ENCODE results near the gene RBM26.

- TF ChIP-seq CTCF (IDR thresholded peaks at IDR 0.05; ENCODE audit: low read length) (no peak), EZH2 (optimal IDR thresholded peaks at IDR 0.05; ENCODE audit: low read depth, low read length) (no peak)
These were observed 41.7 kb upstream of the RBM26 start for GRCh38 chr13:79447741-79448140.
